ENCODE results near the gene SALL1.

SALL1 gene

GRCh38 chr16:51155820-51156806 lies 5.0 kb upstream of the SALL1 start:
- no peak for DNase-seq

- no peak for DNase-seq
Measured at GRCh38 chr16:51155199-51155607, 4.1 kb upstream of the SALL1 start.

DNA sequence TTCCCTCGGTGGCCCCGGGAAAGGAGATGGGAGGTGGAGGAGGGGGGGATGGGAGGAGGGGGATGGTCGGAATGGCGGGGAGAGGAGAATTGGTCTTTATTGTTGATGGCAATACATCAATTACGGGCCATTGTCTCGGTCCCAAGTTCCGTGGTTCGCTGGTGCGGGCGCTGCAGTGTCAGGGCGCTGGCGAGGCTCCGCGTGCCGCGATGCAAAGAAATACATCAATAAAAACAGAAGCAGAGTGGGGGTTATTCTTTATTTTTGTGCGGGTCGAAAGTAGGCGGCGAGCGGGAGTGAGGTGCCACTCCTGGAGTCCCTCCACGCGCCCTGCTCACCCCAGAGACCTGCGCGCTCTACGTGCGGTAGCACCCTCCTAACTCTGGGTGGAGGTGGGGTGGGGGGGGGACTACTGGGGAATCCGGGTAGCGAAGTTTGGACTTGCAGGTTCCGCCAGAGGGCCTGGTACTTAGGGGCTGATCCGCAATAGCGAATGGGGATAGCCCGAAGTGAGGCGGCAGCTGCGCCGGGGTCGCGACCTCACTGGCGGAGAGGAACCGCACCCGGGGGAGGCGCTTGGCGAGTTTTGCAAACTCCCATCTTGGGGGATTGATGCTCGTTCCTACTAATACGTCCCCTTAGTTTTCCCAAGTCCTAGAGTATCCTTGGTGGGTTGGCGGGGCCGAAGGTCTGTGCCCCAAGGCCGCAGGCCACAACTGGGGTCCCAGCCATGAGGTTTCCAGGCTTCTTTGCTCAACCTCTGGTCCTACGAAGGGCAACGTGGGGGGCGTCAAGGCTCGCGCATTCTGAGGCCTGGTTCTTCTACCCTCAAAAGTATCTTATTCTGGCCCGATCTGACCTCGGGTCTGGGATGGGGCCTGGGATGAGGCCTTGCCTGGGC lies 3.5 kb upstream of the SALL1 start:
- DNase-seq = no peak

- no peak for DNase-seq
Measured at GRCh38 chr16:51153577-51154031, 2.5 kb upstream of the SALL1 start.

- no peak for DNase-seq
Measured at GRCh38 chr16:51152691-51153576, 1.9 kb upstream of the SALL1 start.

- DNase-seq = no peak
Measured at GRCh38 chr16:51151961-51152663, 1.0 kb upstream of the SALL1 start.

DNA sequence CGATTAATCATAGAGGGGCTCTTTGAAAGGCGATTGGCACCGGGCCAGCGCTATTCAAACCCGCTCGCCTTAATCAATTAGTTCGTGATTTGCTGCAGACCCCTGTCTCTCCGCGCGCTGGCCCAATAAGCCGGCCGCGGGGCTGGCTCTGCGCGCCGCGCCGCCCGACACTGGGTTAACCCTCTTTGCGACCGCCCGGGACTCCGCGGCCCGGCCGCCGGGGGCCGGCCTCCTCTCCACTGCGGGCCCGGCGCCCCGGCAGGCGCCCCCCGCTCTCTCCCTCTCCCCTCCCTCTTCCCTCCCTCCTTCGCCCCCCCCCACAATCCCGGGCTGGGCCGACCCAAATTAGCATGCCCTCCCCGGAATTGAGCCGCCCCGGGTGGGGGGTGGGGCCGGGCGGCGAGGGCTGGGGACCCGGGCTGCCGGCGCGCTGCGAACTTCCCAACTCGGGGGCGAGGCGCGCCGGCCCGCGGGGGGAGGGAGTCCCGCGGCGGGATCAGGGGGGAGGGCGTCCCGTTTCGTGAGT lies 428 bp upstream of the SALL1 start:
- no peak for DNase-seq

- DNase-seq = no peak
Measured at GRCh38 chr16:51150165-51150887, 744 bp downstream of the SALL1 start.

GRCh38 chr16:51149721-51150164 lies 1.3 kb downstream of the SALL1 start:
- no peak for DNase-seq

DNA sequence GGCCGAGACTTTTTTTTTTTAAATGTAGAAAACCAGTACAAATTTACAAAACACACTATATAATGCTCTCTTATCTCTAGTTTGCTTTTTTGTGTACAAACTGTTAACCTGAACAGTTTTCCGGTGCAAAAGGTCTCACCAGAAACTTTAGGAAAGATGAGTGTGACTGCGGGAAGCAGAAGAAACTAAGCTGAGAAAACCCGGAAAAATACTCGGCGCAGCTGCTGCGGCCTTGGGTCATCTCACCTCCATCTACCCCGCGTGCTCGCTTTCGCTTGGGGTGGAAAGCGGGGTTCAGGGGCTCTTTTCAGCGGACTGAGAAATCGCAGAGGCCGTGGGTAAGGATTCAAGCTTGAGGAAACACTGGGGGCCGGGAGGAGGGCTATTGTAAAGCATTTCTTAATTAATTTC lies 1.8 kb downstream of the SALL1 start:
- no peak for DNase-seq

DNA sequence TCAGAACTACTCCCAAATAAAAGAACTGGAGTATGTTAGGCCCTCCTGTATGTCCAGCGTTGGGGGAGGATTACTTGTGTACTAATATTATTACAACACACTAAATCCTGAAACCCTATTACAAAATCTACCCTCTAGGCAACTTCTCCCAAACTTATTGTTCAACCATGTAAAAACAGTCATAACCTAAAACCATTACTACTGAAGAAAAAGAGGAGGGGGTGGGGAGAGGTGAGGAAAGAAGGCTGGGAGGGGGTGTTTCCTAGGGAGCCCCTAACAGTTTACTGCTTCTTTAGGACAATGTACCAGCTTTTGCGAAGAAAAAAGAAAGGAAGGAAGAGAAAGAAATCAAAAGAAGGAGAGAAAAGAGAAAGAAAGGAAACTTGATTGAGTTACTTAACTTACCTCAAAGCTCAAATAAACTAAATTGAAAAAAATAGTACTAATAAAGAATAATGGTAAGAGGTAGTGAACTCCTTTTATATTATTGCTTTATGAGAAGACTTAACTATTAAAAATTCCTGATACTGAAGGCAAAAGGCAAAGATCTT lies 2.3 kb downstream of the SALL1 start:
- no peak for DNase-seq

DNA sequence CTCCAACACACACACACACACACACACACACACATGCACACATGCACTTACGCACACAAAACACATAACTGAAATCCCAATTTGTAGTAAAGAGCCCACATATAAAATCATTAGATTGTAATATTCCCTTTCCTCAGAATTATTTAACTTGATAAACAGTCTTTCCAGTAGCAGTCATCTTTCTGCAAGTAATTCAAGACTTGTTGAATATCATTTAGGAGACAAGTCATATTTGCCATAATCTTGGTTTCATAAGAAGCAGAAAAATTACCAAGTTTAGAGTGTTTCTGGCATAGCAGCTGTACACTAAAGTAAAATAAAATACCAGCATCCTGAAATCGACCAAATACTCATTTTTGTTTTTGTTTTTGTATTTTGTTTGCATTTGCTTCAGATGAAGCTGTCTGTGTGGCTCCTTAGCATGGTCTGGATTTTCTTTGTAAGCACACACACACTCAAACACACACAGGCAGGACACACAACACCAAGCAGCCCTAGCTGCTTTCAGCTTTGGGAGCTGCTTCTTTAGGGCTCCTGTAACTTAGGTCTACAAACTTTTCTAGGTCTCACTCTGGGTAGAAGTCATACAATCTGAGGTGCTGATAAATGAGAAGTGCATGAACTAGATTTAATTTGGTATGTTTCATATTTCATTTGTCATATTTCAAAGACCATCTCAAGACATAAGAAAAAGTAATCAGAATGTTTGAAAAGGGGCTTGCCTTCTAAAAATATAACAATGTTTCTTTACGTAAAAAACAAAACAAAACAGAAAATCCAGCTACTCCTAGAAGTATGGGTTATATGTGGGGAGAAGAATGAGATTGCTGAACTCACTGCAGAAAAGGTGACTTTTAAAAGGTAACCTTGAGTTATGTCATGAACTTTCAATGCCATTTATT lies 3.0 kb downstream of the SALL1 start:
- DNase-seq = no peak

- DNase-seq = no peak
Measured at GRCh38 chr16:51146256-51146924, 4.7 kb downstream of the SALL1 start.

DNA sequence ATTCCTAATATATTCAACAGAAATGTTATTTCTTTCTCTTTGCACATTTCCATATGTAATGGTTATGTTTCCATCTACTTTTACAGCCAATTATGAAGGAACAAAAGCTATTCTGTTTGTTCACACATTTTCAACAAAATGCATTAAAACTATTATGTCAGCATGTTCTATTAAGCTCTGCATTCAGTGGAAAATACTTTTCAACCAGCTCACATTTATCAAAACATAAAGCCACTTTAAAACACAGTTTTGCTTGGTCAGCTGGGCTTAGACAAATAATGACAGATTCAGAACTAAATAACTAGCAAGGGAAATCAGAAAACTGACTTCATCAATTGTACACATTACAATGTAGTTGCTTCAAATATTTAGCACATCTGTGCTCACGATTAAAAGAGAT lies 6.9 kb downstream of the SALL1 start:
- no peak for DNase-seq

DNA sequence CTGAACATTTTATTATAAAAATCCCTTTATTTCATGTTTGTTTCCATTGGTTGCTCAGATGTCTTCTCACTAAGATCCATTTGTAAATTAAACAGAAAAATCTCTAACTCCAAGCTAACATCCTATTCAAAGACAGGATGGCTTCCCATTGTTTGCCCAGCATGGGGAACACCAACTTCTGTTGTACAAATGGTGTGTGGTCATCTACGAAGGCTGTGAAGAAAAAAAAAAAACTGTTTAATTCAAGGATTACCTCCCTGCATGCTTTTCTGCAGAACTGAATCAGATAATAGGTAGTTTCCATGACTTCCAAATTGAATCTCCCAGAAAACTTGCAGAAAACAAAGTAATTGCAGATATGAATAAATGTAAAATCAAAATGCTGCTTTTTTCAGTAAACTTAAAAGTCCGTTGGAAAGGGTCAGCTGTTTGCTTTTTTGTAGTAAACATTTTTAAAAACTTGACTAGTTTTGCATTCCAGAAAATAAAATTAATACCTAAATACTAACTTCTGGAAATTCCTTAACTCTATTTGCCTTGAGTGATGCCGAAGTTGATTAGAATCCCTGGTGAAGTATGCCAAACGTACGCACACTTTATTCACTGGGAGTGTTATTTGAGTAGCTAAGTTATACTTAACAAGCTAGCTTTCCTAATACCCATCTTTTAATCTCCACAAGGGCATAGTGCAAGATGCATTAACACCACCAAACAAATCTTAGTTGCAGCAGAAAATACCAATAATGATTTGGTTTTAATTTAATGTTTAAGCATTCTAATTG lies 7.7 kb downstream of the SALL1 start:
- DNase-seq = no peak

GRCh38 chr16:51141541-51141940 lies 9.5 kb downstream of the SALL1 start:
- DNase-seq = no peak

- no peak for DNase-seq
Measured at GRCh38 chr16:51141106-51141505, 10.0 kb downstream of the SALL1 start.

GRCh38 chr16:51140112-51140511 lies 11.0 kb downstream of the SALL1 start:
- DNase-seq = no peak

Data from activated CD4-positive, alpha-beta T cell treated with anti-CD3 and anti-CD28 coated beads, Interleukin-2, Interleukin-6, amounts not matched to agents 100 ng/mL and 50 ng/mL, durations not matched to agents 16 hours and 8 hours (primary cell).